ENCODE data around the gene EDIL3.

DNA sequence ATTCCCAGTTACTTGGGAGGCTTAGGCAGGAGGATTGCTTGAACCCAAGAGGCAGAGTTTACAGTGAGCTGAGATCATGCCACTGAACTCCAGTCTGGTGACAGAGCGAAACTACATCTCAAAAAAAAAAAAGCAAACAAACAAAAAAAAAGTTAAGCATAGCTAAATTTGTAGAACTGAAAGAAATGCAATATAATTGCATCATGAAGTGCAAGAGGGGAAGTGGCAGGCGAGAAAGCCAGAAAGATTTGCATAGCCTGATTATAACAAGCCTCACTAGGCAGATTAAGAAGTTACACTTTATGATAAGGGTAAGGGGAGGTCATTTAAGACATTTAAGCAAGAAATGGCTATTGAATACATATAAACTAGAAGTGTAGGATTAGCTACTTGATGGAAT, 187.1 kb downstream of the EDIL3 start:
- TF ChIP-seq, protein P1, sequence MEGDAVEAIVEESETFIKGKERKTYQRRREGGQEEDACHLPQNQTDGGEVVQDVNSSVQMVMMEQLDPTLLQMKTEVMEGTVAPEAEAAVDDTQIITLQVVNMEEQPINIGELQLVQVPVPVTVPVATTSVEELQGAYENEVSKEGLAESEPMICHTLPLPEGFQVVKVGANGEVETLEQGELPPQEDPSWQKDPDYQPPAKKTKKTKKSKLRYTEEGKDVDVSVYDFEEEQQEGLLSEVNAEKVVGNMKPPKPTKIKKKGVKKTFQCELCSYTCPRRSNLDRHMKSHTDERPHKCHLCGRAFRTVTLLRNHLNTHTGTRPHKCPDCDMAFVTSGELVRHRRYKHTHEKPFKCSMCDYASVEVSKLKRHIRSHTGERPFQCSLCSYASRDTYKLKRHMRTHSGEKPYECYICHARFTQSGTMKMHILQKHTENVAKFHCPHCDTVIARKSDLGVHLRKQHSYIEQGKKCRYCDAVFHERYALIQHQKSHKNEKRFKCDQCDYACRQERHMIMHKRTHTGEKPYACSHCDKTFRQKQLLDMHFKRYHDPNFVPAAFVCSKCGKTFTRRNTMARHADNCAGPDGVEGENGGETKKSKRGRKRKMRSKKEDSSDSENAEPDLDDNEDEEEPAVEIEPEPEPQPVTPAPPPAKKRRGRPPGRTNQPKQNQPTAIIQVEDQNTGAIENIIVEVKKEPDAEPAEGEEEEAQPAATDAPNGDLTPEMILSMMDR (IDR thresholded peaks at IDR 0.05), result no peak
- TF ChIP-seq POLR2AphosphoS5 (IDR thresholded peaks at IDR 0.05), result no peak

Data from gastroesophageal sphincter (tissue), 3 donors.